GM12891 (cell line): ENCODE data around the gene METTL22.

Experiments used
- POLR2A ChIP-seq: IDR thresholded peaks from 2 replicates; pipeline ENCODE4 v1.6.1; 2011; ENCODE audit warnings: low read depth, low read length, control low read depth
- TAF1 ChIP-seq: IDR thresholded peaks from 2 replicates; pipeline ENCODE4 v1.6.1; 2011; ENCODE audit warnings: low read depth, low read length, control low read depth

DNA sequence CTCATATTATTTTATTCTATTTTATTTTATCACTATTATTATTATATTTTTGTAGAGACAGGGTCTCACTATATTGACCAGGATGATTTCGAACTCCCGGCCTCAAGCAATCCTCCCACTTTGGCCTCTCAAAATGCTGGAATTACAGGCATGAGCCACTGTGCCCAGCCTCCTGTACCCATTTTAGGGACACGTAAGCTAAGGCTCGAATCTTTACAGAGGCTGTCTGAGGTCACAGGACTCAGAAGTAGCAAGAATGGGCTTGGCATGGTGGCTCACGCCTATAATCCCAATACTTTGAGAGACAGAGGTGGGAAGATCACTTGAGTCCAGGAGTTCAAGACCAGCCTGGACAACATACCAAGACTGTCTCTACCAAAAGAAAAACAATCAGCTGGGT is 40.2 kb downstream of the METTL22 start:
- TF ChIP-seq POLR2A (no peak), TAF1 (no peak)
